OCI-LY7 (cell line): Measurements from ENCODE around the gene MEF2B. TPM values are rescaled to one million over a fixed set of nuclear protein-coding genes. Genes with fewer than 3 reads are reported as not detected.

Source experiments
- BruUV-seq: library from RNA; stranded (reverse); fragments of 400-500 nt; replicated peaks from 2 replicates; lab custom pipeline; 2021; lab: Mats Ljungman, UMichigan
- CTCF ChIA-PET: fragments of 300-600 bp; sonication (Branson Sonifier 250); formaldehyde crosslinking; loops from one replicate; lab custom pipeline; 2022; ENCODE audit warnings: antibody characterized with exemption; ENCODE audit not compliant: unreplicated experiment; lab: Charles Lee
- POLR2A ChIA-PET: fragments of 300-600 bp; sonication (Branson Sonifier 250); formaldehyde crosslinking; loops from one replicate; lab custom pipeline; 2022; ENCODE audit warnings: antibody characterized with exemption; lab: Charles Lee
- DNase-seq: peaks from one replicate; pipeline ENCODE4 v3.0.0-alpha.2; 2015; ENCODE audit warnings: low spot score
- H2AFZ ChIP-seq: fragments of 200-600 bp; sonication (generic), shearing (Covaris generic); 2 replicates; pipeline ENCODE4 v1.6.1; 2014; ENCODE audit warnings: mild to moderate bottlenecking, antibody characterized with exemption, low read length, moderate library complexity
- H3K27ac ChIP-seq: fragments of 200-600 bp; sonication (generic); 2 replicates; pipeline ENCODE4 v1.5.1; 2014; ENCODE audit warnings: mixed run types, low read depth, mild to moderate bottlenecking, moderate library complexity, low read length, inconsistent platforms; ENCODE audit not compliant: poor library complexity, severe bottlenecking
- H3K36me3 ChIP-seq: fragments of 200-600 bp; sonication (generic); 2 replicates; pipeline ENCODE4 v1.6.1; 2014; ENCODE audit warnings: mild to moderate bottlenecking, antibody characterized with exemption, low read length, moderate library complexity, mixed read lengths; ENCODE audit not compliant: insufficient read depth
- H3K4me1 ChIP-seq: fragments of 200-600 bp; sonication (generic); 2 replicates; pipeline ENCODE4 v1.5.1; 2014; ENCODE audit warnings: mild to moderate bottlenecking, low read length; ENCODE audit not compliant: insufficient read depth, poor library complexity, severe bottlenecking
- H3K4me2 ChIP-seq: fragments of 200-600 bp; sonication (generic); 2 replicates; pipeline ENCODE4 v1.6.1; 2014; ENCODE audit warnings: mild to moderate bottlenecking, low read length
- H3K4me3 ChIP-seq: fragments of 200-600 bp; sonication (generic); 2 replicates; pipeline ENCODE4 v1.5.1; 2014; ENCODE audit warnings: mild to moderate bottlenecking, low read depth, low read length; ENCODE audit not compliant: poor library complexity, severe bottlenecking
- H3K79me2 ChIP-seq: fragments of 200-600 bp; sonication (generic); 2 replicates; pipeline ENCODE4 v1.6.1; 2016; ENCODE audit warnings: low read depth, mild to moderate bottlenecking, low read length, moderate library complexity, mixed read lengths; ENCODE audit not compliant: insufficient read depth
- H3K9me2 ChIP-seq: fragments of 200-600 bp; sonication (generic); 2 replicates; pipeline ENCODE4 v1.6.1; 2016; ENCODE audit warnings: mild to moderate bottlenecking, low read length, mixed read lengths; ENCODE audit not compliant: insufficient read depth
- H3K9me3 ChIP-seq: fragments of 200-600 bp; sonication (generic); 2 replicates; pipeline ENCODE4 v1.6.1; 2014; ENCODE audit warnings: mild to moderate bottlenecking, mixed run types, low read length, mixed read lengths
- H4K20me1 ChIP-seq: fragments of 200-600 bp; sonication (generic); 2 replicates; pipeline ENCODE4 v1.6.1; 2014; ENCODE audit warnings: mild to moderate bottlenecking, antibody characterized with exemption, low read length, moderate library complexity, mixed read lengths; ENCODE audit not compliant: insufficient read depth
- EZH2phosphoT487 ChIP-seq: fragments of 200-600 bp; sonication (generic); IDR thresholded peaks from 2 replicates; pipeline ENCODE4 v1.6.1; 2018; ENCODE audit warnings: low read depth, borderline replicate concordance, mild to moderate bottlenecking, mixed run types, antibody characterized with exemption, low read length, moderate library complexity, mixed read lengths
- intact Hi-C: fragments of 100-400 bp; cut with micrococcal nuclease; formaldehyde crosslinking; loops from one replicate; pipeline ENCODE4 v1.10.0; 2022; ENCODE audit not compliant: unreplicated experiment
- total RNA-seq, 2 experiments: library from RNA; depleted of rRNA in 1 of 2; stranded (reverse); fragments of >200 nt in 1 of 2; shearing (Covaris generic) in 1 of 2; gene quantifications; 2 replicates each; pipeline ENCODE4 v1.2.3, GENCODE V29; 2014 to 2022
- TF ChIP-seq, protein P1 (sequence below): fragments of 200-600 bp; sonication (generic); conservative IDR thresholded peaks from 2 replicates; pipeline ENCODE4 v1.5.1; 2014; ENCODE audit warnings: mild to moderate bottlenecking, antibody characterized with exemption, low read length, moderate library complexity, mixed read lengths

The MEF2B gene
- total RNA-seq, 2 experiments from 2014 or later: 201 to 295 TPM

DNA sequence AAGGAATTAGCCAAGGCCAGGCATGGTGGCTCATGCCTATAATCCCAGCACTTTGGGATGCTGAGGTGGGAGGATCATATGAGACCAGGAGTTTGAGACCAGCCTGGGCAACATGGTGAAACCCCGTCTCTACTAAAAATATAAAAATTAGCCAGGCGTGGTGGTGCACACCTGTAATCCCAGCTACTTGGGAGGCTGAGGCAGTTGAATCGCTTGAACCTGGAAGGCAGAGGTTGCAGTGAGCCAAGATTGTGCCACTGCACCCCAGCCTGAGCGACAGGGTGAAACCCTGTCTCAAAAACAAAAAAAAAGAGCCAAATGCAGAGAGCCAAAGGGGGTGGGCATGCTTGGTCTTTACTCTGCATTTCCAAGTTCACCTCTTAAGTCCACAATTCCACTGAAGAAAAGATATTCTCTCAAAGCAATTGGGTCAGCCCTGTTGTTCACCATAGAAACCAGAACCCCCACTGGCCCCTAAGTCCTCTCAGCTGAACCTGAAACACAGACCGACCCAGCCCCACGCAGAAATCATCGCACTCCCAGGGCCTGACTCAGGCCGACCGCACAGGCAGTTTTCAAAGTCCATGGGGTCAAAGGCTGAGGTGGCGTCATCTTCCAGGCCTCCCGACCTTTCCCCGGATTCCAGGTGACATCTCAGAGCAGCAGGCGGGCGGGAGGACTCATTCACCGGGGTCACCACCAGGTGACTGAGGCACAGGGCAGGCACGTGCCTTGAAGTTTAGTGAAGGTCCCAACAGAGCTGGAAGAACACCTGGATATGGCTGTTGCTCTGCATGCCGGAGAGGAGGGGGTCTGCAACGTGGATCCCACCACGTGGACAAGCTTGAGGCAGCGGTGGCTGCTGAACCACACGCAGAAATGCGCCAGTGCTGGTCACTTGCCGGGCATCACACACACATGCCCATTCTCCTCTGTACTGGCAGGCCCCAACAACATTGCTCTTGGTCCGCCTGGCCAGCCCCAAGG is 73.1 kb downstream of the MEF2B start:
- no peak for DNase-seq
- POLR2A ChIA-PET: no interaction called here
- no TSS peak for BruUV-seq
- Histone ChIP-seq H4K20me1 (no peaks in the 10 kb centered on the region), H3K27ac (no peak overlapping the region), H3K9me3 (no peaks in the 10 kb centered on the region), H2AFZ (no peak overlapping the region), H3K4me2 (no peak overlapping the region), H3K79me2 (no peaks in the 10 kb centered on the region), H3K4me3 (no peak overlapping the region), H3K36me3 (0 out of 2 replicates have a peak, but pooled peaks cover 8% of the 10 kb centered on the region), H3K9me2 (no peaks in the 10 kb centered on the region), H3K4me1 (no peaks in the 10 kb centered on the region)
- CTCF ChIA-PET: no interaction called here
- TF ChIP-seq, protein P1, sequence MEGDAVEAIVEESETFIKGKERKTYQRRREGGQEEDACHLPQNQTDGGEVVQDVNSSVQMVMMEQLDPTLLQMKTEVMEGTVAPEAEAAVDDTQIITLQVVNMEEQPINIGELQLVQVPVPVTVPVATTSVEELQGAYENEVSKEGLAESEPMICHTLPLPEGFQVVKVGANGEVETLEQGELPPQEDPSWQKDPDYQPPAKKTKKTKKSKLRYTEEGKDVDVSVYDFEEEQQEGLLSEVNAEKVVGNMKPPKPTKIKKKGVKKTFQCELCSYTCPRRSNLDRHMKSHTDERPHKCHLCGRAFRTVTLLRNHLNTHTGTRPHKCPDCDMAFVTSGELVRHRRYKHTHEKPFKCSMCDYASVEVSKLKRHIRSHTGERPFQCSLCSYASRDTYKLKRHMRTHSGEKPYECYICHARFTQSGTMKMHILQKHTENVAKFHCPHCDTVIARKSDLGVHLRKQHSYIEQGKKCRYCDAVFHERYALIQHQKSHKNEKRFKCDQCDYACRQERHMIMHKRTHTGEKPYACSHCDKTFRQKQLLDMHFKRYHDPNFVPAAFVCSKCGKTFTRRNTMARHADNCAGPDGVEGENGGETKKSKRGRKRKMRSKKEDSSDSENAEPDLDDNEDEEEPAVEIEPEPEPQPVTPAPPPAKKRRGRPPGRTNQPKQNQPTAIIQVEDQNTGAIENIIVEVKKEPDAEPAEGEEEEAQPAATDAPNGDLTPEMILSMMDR: no peak
- no peak for TF ChIP-seq EZH2phosphoT487
- intact Hi-C loops: no loop called here

DNA sequence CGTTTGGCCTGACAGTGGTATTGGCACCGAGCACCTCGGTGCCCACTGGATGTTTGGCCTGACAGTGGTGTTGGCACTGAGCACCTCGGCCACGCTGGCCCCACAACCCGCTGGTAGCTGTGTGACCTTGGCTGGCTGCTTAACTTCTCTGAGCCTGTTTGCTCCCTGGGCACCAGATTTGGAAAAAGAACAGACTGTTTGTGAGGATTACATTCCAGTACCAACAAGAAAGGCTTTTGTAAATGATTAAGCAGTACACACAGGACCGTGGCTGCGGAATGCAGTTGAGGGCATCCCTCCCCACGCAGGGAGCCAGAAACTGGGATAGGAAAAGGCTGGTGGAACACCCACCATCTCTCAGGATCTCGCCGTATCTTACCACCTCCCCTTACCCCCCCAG is 74.4 kb downstream of the MEF2B start:
- no peak overlapping the region for H3K4me3 ChIP-seq
- TF ChIP-seq, protein P1: no peak
- TF ChIP-seq EZH2phosphoT487: no peak
- intact Hi-C loops: no loop called here
- no peak overlapping the region for H3K4me2 ChIP-seq
- H3K36me3 ChIP-seq: 0 out of 2 replicates have a peak, but pooled peaks cover 8% of the 10 kb centered on the region
- no peaks in the 10 kb centered on the region for H3K79me2 ChIP-seq
- no peak for DNase-seq
- no TSS peak for BruUV-seq
- no peaks in the 10 kb centered on the region for H3K4me1 ChIP-seq
- POLR2A ChIA-PET: no interaction called here
- no peaks in the 10 kb centered on the region for H3K9me3 ChIP-seq
- no peak overlapping the region for H3K27ac ChIP-seq
- CTCF ChIA-PET: no interaction called here
- H2AFZ ChIP-seq: no peak overlapping the region
- H4K20me1 ChIP-seq: no peaks in the 10 kb centered on the region
- H3K9me2 ChIP-seq: no peaks in the 10 kb centered on the region

Other genes with a start within 250 kb of the MEF2B start
- gene HOMER3, start 229.0 kb downstream of the MEF2B start, total RNA-seq (2014; rRNA removed; shearing (Covaris generic)): 8.6 and 16.1 TPM in 2 replicates
- 14.8 and 15.5 TPM in 2 replicates for gene HOMER3, start 229.0 kb downstream of the MEF2B start, total RNA-seq (2022)
- 111 and 113 TPM in 2 replicates for gene SUGP2, start 136.7 kb downstream of the MEF2B start, total RNA-seq (2014; rRNA removed; shearing (Covaris generic))
- gene SUGP2, start 136.7 kb downstream of the MEF2B start, total RNA-seq (2022): 229 and 288 TPM in 2 replicates
- gene ARMC6, start 136.7 kb downstream of the MEF2B start, total RNA-seq (2014; rRNA removed; shearing (Covaris generic)): 72.4 and 104 TPM in 2 replicates
- gene ARMC6, start 136.7 kb downstream of the MEF2B start, total RNA-seq (2022): 53.3 and 63.9 TPM in 2 replicates
- 12.9 and 13.8 TPM in 2 replicates for gene SLC25A42, start 106.3 kb downstream of the MEF2B start, total RNA-seq (2014; rRNA removed; shearing (Covaris generic))
- 23.4 and 25.2 TPM in 2 replicates for gene SLC25A42, start 106.3 kb downstream of the MEF2B start, total RNA-seq (2022)
- gene TMEM161A, start 31.8 kb downstream of the MEF2B start, total RNA-seq (2014; rRNA removed; shearing (Covaris generic)): 28.4 and 31.2 TPM in 2 replicates
- gene TMEM161A, start 31.8 kb downstream of the MEF2B start, total RNA-seq (2022): 38.1 and 40.5 TPM in 2 replicates
- gene BORCS8, start 21.9 kb upstream of the MEF2B start, total RNA-seq (2014; rRNA removed; shearing (Covaris generic)): 31.0 and 39.8 TPM in 2 replicates
- 35.2 and 40.2 TPM in 2 replicates for gene BORCS8, start 21.9 kb upstream of the MEF2B start, total RNA-seq (2022)
- 103 and 105 TPM in 2 replicates for gene RFXANK, start 22.0 kb upstream of the MEF2B start, total RNA-seq (2014; rRNA removed; shearing (Covaris generic))
- 114 and 115 TPM in 2 replicates for gene RFXANK, start 22.0 kb upstream of the MEF2B start, total RNA-seq (2022)
- gene NR2C2AP, start 33.2 kb upstream of the MEF2B start, total RNA-seq (2014; rRNA removed; shearing (Covaris generic)): 28.6 and 29.7 TPM in 2 replicates
- gene NR2C2AP, start 33.2 kb upstream of the MEF2B start, total RNA-seq (2022): 21.2 and 27.3 TPM in 2 replicates
- gene NCAN, start 41.7 kb upstream of the MEF2B start, total RNA-seq (2014; rRNA removed; shearing (Covaris generic)): not detected in 2 replicates
- gene NCAN, start 41.7 kb upstream of the MEF2B start, total RNA-seq (2022): not detected in 2 replicates
- not detected in 2 replicates for gene TM6SF2, start 103.0 kb upstream of the MEF2B start, total RNA-seq (2014; rRNA removed; shearing (Covaris generic))
- gene TM6SF2, start 103.0 kb upstream of the MEF2B start, total RNA-seq (2022): not detected in 2 replicates
- 34.6 and 37.9 TPM in 2 replicates for gene SUGP1, start 150.2 kb upstream of the MEF2B start, total RNA-seq (2014; rRNA removed; shearing (Covaris generic))
- 61.4 and 64.2 TPM in 2 replicates for gene SUGP1, start 150.2 kb upstream of the MEF2B start, total RNA-seq (2022)
- 31.9 and 58.7 TPM in 2 replicates for gene MAU2, start 150.6 kb upstream of the MEF2B start, total RNA-seq (2014; rRNA removed; shearing (Covaris generic))
- 81.7 and 103 TPM in 2 replicates for gene MAU2, start 150.6 kb upstream of the MEF2B start, total RNA-seq (2022)
- gene GATAD2A, start 235.4 kb upstream of the MEF2B start, total RNA-seq (2014; rRNA removed; shearing (Covaris generic)): 62.8 and 73.4 TPM in 2 replicates
- gene GATAD2A, start 235.4 kb upstream of the MEF2B start, total RNA-seq (2022): 126 and 156 TPM in 2 replicates